ENCODE results near the gene VPS13C. TPM values are rescaled to one million over a fixed set of nuclear protein-coding genes. Genes with fewer than 3 reads are reported as not detected.

VPS13C gene
- total RNA-seq, 3 donors from 2014 or later (not counting 1 experiment from before 2014, with no cell fraction given): 155 to 204 (median 164) TPM

DNA sequence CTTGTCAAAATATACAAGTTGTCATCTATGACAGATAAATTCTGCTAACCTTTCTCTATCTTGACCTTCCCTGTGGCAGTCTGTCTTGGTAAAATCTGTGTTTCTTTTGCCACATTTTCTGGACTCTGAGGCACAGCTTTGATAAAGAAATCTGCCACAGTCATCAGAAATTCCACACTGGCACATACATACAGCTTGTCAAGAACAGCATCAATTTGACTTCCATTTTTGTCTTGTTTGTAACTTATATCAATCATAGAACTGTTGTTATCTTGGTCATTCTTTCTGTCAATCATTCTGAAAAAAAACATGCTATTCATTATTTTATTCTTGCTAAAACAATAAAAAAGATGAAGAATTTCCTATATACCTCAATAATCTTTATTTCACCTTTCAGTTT is 130.8 kb downstream of the VPS13C start:
- Histone ChIP-seq H3K9me3 (ENCODE audit: control insufficient read depth, insufficient read depth, low read length) (no peaks in the 10 kb centered on the region), H3K36me3 (ENCODE audit: control insufficient read depth, insufficient read depth, low read length) (peaks cover 62% of the 10 kb centered on the region), H3K27ac (ENCODE audit: low read length) (no peak overlapping the region), H3K4me3 (ENCODE audit: low read length) (no peak overlapping the region), H3K4me1 (ENCODE audit: control insufficient read depth, insufficient read depth, low read length) (no peaks in the 10 kb centered on the region), H3K27me3 (ENCODE audit: control insufficient read depth, insufficient read depth, low read length) (no peaks in the 10 kb centered on the region)
- H3K27me3 Mint-ChIP-seq (ENCODE audit: low read depth in 2 of 2): no peaks in the 10 kb centered on the region
- no peaks in the 10 kb centered on the region for H3K36me3 Mint-ChIP-seq
- no peak overlapping the region for H3K27ac Mint-ChIP-seq
- no peak for ATAC-seq
- peaks cover 0 to 5% of the 10 kb centered on the region in 2 donors for H3K4me1 Mint-ChIP-seq
- no peak overlapping the region for H3K4me3 Mint-ChIP-seq
- TF ChIP-seq, protein P1, sequence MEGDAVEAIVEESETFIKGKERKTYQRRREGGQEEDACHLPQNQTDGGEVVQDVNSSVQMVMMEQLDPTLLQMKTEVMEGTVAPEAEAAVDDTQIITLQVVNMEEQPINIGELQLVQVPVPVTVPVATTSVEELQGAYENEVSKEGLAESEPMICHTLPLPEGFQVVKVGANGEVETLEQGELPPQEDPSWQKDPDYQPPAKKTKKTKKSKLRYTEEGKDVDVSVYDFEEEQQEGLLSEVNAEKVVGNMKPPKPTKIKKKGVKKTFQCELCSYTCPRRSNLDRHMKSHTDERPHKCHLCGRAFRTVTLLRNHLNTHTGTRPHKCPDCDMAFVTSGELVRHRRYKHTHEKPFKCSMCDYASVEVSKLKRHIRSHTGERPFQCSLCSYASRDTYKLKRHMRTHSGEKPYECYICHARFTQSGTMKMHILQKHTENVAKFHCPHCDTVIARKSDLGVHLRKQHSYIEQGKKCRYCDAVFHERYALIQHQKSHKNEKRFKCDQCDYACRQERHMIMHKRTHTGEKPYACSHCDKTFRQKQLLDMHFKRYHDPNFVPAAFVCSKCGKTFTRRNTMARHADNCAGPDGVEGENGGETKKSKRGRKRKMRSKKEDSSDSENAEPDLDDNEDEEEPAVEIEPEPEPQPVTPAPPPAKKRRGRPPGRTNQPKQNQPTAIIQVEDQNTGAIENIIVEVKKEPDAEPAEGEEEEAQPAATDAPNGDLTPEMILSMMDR (IDR thresholded peaks at IDR 0.05): no peak
- no peak for DNase-seq
- intact Hi-C loops (cut with micrococcal nuclease): no loop called here
- H3K9me3 Mint-ChIP-seq: no peaks in the 10 kb centered on the region

DNA sequence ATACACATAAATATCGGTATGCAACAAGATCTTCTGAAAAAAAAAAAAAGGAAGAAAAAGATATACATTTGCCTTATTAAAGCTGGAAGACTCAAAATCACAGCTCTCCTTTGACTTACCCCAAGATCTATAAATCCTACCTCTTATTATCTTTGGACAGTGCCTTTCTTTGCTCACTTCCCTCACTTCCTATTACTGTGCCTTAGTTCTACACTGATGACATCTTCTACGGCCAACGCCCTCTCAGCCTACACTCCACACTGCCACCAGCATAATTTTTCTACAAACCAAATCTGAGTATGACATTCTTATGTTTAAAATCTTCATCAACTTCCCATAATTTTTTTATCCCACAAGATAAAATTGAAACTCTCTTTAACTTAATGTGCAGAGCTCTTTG is 137.1 kb downstream of the VPS13C start:
- Mint-ChIP-seq H3K36me3 (peaks cover 8% of the 10 kb centered on the region), H3K4me1 (no peaks in the 10 kb centered on the region), H3K27ac (peak overlapping the region in 1 of 2 donors; percentile 5), H3K9me3 (no peaks in the 10 kb centered on the region), H3K4me3 (no peak overlapping the region), H3K27me3 (ENCODE audit: low read depth in 2 of 2) (no peaks in the 10 kb centered on the region)
- no peaks in the 10 kb centered on the region for H3K9me3 ChIP-seq (ENCODE audit: control insufficient read depth, insufficient read depth, low read length)
- TF ChIP-seq, protein P1 (IDR thresholded peaks at IDR 0.05): no peak
- no peak overlapping the region for H3K27ac ChIP-seq (ENCODE audit: low read length)
- no peak for DNase-seq
- intact Hi-C loops (cut with micrococcal nuclease): no loop called here
- H3K4me3 ChIP-seq (ENCODE audit: low read length): no peak overlapping the region
- no peaks in the 10 kb centered on the region for H3K4me1 ChIP-seq (ENCODE audit: control insufficient read depth, insufficient read depth, low read length)
- H3K36me3 ChIP-seq (ENCODE audit: control insufficient read depth, insufficient read depth, low read length): peaks cover 68% of the 10 kb centered on the region
- 98% methylated on average over 3 of the region's 3 CpGs for WGBS (ENCODE audit: insufficient coverage)
- ATAC-seq: no peak
- no peaks in the 10 kb centered on the region for H3K27me3 ChIP-seq (ENCODE audit: control insufficient read depth, insufficient read depth, low read length)

DNA sequence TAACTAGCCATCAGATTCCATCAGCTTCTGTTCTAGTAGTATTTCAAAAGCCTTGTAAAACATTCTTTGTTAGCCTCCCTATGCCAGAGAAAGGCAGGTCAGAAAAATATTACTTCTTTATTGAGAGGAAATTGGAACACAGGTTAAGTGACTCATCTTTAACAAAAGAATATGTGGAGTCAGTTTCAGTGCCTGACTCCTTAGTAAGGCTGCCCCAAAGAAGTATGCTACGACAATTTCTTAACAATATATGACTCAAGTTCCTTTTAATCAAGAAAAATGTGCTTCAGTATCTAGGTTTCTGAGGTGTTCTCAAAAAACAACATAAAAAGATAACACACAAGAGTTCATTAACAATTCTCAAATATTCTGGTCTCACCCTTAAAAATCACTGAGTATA is 139.2 kb downstream of the VPS13C start:
- Histone ChIP-seq H3K9me3 (ENCODE audit: control insufficient read depth, insufficient read depth, low read length) (no peaks in the 10 kb centered on the region), H3K4me3 (ENCODE audit: low read length) (no peak overlapping the region), H3K4me1 (ENCODE audit: control insufficient read depth, insufficient read depth, low read length) (no peaks in the 10 kb centered on the region), H3K36me3 (ENCODE audit: control insufficient read depth, insufficient read depth, low read length) (peaks cover 72% of the 10 kb centered on the region), H3K27me3 (ENCODE audit: control insufficient read depth, insufficient read depth, low read length) (no peaks in the 10 kb centered on the region), H3K27ac (ENCODE audit: low read length) (no peak overlapping the region)
- Mint-ChIP-seq H3K36me3 (peaks cover 18% of the 10 kb centered on the region), H3K4me3 (no peak overlapping the region), H3K4me1 (no peaks in the 10 kb centered on the region), H3K27me3 (ENCODE audit: low read depth in 2 of 2) (no peaks in the 10 kb centered on the region), H3K9me3 (no peaks in the 10 kb centered on the region), H3K27ac (no peak overlapping the region)
- TF ChIP-seq, protein P1 (IDR thresholded peaks at IDR 0.05): no peak
- ATAC-seq (no peak), DNase-seq (no peak)
- intact Hi-C loops (cut with micrococcal nuclease): no loop called here
- WGBS (ENCODE audit: insufficient coverage): 100% methylated on average over 1 of the region's 1 CpG

DNA sequence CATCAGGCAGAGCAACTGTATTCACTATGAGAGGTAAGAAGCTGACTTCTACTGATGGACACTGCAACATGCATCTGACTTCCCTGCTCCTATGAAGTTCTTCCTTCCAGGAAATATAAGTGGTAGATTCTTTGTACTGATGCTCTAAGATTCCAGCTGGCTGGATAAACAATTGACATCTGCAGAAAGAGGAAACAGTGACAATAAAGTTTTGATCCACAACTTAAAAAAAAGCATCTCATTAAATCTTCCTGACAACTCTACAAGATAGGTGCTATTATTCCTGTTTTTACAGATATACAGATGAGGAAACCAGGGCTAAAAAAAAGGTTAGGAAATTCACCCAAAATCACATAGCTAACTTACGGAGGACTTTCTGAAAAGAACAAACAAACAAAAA is 142.8 kb downstream of the VPS13C start:
- intact Hi-C loops (cut with micrococcal nuclease): no loop called here
- peak overlapping the region in 1 of 2 donors; percentile 4 for H3K27ac Mint-ChIP-seq

More for the DNA sequence above, 142.8 kb downstream of the VPS13C start:
- DNase-seq (no peak), ATAC-seq (no peak)
- Mint-ChIP-seq H3K27me3 (ENCODE audit: low read depth in 2 of 2) (no peaks in the 10 kb centered on the region), H3K4me1 (peaks cover 0 to 4% of the 10 kb centered on the region in 2 donors), H3K9me3 (no peaks in the 10 kb centered on the region), H3K36me3 (peaks cover 26% of the 10 kb centered on the region), H3K4me3 (no peak overlapping the region)
- H3K4me3 ChIP-seq (ENCODE audit: low read length): no peak overlapping the region
- no peaks in the 10 kb centered on the region for H3K27me3 ChIP-seq (ENCODE audit: control insufficient read depth, insufficient read depth, low read length)
- H3K36me3 ChIP-seq (ENCODE audit: control insufficient read depth, insufficient read depth, low read length): peaks cover 78% of the 10 kb centered on the region
- TF ChIP-seq, protein P1 (IDR thresholded peaks at IDR 0.05): no peak
- no CpG with 5 or more reads among the region's 1 CpG for WGBS (ENCODE audit: insufficient coverage)
- H3K9me3 ChIP-seq (ENCODE audit: control insufficient read depth, insufficient read depth, low read length): no peaks in the 10 kb centered on the region
- no peaks in the 10 kb centered on the region for H3K4me1 ChIP-seq (ENCODE audit: control insufficient read depth, insufficient read depth, low read length)
- H3K27ac ChIP-seq (ENCODE audit: low read length): no peak overlapping the region
